HG03460 (cell line): ENCODE measurements around the gene ANGPTL8.

Experiments used
- ATAC-seq: cut with Tn5 transposase; IDR thresholded peaks from one replicate; pipeline ENCODE4 v1.9.1; 2021; ENCODE audit not compliant: unreplicated experiment

ANGPTL8 gene, protein sequence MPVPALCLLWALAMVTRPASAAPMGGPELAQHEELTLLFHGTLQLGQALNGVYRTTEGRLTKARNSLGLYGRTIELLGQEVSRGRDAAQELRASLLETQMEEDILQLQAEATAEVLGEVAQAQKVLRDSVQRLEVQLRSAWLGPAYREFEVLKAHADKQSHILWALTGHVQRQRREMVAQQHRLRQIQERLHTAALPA

DNA sequence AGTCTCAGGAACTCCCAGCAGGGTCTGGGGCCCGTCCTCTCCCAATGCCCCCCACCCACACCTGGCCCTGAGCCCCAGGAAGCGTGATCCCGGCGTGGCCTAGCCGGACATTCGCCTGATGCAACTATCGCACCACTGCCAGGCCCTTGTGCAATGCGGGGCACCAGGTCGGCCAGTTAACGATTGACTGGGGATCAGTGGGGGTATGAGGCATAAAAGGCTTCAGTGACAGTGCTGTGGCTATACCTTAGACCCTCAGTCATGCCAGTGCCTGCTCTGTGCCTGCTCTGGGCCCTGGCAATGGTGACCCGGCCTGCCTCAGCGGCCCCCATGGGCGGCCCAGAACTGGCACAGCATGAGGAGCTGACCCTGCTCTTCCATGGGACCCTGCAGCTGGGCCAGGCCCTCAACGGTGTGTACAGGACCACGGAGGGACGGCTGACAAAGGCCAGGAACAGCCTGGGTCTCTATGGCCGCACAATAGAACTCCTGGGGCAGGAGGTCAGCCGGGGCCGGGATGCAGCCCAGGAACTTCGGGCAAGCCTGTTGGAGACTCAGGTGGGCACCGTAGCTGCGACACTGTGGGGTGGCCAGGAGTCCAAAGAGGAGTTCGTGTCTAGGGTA lies at the start of gene ANGPTL8:
Gene ANGPTL8, plus strand, starts transcription at position 243 of the 624 bp plus-strand sequence. Its CDS starts 19 bp downstream, at position 262.
- ATAC-seq: no peak

DNA sequence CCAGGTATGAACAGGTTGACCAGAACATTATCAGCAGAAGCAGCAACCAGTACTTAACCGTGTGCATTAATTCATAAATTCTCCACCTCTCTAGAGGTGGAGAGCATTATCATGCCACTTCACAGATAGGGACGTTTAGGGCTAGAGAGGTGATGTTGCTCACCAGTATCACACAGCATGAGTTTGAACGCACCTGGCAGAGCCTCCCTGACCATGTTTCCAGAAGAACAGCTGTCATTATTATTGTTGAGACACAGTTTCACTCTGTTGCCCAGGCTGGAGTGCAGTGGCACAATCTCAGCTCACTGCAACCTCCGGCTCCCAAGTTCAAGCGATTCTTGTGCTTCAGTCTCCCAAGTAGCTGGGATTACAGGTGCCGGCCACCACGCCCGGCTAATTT lies 48.9 kb upstream of the ANGPTL8 start:
- ATAC-seq: no peak

DNA sequence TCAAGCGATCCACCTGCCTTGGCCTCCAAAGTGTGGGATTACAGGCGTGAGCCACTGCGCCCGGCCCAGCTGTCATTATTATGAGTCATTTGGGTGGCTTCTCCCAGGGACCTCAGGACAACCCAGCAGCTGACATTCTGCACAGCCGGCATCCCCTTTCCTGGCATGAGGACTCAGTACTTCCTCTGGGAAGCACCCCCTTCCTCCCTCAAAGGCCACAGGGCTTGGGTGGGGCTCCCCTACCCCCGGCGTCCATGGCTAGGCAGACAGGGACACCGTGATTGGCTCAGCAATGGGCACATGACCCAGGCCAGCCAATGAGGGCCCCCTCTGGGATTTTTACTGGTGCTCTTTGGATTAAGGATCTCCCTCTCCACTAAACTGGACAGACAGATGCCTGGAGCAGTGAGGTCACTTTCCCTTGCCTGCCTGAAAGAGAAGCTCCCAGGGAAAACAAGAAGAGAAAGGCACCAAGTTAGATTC lies 48.1 kb upstream of the ANGPTL8 start:
- ATAC-seq: no peak

DNA sequence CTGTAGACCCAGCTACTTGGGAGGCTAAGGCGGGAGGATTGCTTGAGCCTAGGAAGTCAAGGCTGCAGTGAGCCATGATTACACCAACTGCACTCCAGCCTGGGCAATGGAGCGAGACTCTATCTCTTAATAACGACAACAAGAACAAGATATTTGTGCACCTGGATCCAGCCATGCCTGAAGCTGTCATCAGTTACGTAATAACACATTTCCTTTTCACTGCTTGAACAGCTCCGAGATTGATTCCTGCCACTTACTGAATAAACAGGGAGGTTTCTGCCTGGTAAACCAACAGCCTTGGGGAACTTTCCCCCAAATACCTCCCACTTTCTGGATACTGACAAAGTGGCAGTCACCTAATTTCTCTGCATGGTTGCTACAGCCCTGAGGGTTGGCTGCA lies 47.5 kb upstream of the ANGPTL8 start:
- ATAC-seq: no peak

DNA sequence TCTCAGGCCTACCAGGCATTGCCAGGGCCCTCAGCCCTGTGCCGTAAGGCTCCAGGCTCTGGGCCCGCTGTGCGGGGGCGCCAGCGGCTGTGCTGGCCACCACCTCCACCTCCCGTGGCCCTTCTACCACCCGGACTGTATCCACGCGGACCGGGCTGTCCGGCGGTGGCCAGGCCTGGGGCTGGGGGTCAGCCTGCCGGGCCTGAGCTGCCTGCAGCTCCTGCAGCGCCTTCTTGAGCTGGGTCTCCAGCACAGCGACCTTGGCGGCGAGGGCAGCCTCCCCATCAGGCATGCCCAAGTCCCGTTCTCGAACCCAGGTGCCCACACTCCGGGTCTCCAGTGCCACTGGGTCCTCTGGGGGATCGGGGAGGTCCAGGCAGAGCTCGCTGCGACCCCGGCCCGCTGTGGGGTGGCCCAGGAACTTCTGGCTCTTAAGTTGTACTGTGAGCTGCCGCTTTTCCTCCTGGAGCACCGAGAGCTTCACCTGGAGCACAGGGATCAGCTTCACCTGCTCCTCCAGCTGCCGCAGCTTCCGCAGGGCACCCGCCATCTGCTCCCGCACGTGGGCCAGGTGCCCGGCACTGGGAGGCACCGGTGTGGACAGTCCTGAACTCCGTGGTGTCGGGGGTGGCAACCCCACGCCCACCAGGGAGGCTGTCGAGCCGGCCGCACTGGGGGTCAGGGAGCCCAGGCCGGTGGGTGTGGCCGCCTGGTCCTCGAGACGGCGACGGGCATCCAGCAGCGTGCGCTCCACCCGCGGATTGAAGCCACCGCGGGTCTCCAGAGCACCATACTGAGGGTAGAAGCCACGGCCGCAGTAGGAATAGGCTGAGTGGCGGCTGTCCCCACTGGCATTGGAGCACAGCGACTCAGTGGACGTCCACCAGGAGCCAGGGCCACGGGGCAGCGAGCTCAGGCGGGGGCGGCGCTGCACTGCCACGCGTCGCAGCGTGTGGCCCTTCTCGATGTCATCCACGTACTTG lies 46.2 kb upstream of the ANGPTL8 start:
- no peak for ATAC-seq

DNA sequence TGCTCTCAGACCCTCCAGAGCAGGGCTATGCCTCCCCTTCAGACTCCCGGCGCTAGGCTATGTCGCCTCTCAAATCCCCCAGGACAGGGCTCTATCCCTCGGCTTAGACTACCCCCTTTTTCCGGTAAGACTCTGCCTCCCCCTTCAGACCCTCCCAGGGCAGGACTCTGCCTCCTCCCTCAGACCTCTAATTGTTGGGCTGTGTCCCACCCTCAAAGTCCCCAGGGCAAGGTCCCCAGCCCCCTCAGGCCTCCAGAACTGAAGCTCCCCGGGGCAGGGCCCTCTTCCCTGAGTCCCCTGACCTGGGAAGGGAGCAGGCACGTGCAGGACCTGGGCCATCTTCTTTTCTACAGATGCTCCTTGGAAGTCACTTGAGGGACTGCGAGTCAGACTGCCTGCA lies 45.2 kb upstream of the ANGPTL8 start:
- no peak for ATAC-seq

DNA sequence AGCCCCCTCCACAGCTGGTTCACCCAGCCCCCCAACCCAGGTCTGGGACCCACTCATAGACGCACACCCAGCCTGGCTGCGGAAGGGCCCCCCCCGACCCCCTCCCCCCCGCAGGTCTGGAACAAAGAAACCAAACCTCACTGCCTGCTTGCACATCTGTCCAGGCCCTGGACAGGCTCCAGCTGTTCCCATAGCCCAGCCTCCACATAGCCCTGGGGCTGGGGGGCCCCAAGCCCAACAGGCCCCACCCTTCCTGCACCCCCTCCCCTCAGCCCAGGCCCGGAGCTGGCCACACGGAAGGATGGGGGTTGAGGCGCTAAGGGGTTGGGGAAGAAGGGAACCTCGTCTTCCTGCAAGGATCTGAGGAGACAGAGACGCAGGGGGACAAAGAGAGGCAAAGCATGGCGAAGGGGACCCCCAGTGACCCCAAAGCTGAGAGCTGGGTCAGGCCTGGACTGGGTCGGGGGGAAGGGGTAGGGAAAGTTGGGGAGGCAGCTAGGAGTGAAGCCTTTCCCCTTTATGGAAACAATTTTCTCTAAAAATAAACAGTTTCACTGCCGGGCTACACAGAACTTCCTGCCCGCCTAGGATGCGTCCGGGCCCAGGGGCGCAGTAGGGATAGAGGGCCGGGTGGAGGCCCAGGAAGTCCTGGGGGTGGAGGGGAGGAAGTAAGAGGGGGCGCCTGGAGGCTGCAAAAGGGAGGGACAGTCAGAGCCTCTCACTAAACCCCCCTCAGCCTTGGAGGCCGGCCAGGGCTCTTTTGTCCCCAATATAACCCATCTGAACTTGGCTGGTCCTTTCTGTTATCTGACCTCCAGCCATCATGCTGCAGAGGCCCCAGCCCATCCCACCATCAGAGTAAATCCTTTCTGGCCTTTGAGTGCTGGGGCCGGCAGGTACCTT lies 44.5 kb upstream of the ANGPTL8 start:
- ATAC-seq: no peak

DNA sequence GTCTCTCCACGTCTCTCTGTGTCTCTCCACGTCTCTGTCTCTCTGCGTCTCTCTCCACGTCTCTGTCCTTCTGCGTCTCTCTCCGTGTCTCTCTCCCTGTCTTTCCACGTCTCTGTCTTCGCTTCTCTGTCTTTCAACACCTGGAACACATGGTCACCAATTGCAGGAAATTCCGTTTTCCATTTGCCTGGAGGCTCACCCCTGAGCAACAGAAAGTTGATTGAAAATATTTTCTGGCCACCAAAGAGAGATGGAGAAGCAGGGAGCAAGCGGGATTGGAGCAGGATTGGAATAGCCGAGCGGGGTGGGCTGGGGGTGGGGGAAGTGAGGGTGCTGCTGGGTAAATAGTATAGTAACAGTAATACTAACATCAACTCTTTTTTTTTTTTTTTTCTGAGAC lies 43.7 kb upstream of the ANGPTL8 start:
- ATAC-seq: no peak

DNA sequence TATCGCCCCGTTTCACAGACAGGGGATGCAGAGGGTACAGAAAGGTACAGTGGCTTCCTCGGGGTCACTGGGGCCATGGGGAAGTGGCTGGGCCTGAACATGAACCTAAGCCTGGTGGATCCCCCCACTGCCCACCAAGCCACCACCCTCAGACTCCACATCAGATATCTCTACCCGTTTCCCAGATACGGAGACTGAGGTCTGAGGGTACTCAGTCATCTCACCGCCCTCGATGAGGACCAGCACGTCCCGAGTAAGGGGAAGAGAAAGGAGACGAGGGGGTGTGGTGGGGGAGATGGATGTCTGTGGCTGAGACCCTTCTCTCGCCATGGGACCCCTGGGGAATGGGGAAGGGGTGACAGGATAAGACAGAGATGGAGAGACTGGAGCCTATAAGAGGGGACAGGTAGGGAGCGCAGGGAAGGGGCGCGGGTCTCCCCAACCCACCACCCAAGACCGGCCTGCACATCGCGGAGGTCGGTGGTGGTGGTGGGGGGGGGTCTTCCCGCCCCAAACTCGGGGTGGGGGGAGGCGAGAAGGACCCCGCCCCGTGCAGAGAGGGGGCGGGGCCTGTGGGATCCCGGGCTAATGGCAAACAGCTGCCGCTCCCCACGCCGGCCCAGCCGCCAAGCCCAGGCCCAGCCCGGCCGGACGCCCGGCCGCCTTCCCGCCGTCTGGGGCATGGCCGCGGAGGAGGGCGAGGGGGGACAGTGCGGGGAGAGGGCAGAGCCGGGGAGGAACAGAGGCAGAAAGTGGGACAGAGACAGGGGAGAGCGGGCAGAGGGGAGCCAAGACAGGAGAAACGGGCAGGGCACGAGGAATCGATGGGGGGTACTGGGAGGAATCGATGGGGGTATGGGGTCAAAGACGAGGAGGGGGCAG lies 42.8 kb upstream of the ANGPTL8 start:
- ATAC-seq: no peak

DNA sequence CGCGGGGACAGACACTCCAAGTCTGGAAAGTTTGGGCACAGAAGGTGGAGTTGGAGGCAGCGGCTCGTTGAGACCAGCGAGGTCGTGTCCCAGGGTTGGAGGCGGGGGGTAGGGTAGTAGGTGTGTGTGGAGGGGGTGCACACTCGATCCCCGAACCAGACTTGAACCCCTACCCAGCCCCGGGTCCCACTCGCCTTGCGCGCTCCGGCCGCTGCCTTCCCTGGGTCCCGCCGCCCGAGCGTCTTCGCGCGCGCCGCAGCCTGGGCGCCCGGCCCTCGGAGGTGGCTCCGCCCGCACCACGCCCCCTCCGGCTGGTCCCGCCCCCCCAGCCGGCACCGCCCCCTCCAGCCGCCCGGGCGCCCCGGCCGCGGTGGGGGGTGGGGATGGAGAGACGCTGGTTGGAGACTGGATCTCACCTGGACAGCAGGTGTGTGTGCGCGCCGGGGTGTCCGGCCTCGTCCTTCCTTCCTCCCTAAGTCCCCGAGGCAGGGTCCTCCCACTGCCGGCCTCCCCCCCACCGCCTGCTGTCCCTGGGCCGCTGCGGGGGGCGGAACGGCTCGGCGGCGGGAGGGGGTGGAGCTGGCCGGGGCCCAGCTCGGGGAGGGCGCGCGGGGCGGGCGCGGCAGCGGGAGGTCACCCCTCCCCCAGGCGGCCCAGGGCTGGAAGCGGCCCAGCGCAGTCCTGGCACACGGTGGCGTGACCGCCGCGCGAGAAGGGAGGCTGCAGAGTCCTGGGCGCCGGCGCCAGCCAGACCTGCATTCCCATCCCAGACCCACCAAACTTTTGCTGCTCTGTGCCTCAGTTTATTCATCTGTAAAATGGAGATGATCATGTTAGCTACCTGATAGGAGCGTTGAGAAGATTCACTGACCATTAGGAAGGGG lies 41.9 kb upstream of the ANGPTL8 start, which contains the start of gene KANK2:
Gene KANK2, minus strand, starts transcription at position 255 of the 884 bp plus-strand sequence. CDS start 3,034 bp downstream, outside the sequence.
- ATAC-seq: peak; percentile 66

DNA sequence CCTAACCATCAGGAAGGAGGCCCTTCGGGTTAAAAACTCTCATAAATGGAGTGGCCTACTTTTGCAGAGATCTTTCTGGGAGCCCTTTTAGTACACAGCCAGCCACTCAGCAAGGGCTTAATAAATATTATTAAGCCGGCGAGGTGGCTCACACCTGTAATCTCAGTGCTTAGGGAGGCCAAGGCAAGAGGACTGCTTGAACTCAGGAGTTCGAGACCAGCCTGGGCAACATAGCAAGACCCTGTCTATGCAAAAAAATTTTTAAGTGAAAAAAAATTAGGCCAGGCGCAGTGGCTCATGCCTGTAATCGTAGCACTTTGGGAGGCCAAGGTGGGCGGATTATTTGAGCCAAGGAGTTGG lies 41.3 kb upstream of the ANGPTL8 start:
- ATAC-seq: no peak

DNA sequence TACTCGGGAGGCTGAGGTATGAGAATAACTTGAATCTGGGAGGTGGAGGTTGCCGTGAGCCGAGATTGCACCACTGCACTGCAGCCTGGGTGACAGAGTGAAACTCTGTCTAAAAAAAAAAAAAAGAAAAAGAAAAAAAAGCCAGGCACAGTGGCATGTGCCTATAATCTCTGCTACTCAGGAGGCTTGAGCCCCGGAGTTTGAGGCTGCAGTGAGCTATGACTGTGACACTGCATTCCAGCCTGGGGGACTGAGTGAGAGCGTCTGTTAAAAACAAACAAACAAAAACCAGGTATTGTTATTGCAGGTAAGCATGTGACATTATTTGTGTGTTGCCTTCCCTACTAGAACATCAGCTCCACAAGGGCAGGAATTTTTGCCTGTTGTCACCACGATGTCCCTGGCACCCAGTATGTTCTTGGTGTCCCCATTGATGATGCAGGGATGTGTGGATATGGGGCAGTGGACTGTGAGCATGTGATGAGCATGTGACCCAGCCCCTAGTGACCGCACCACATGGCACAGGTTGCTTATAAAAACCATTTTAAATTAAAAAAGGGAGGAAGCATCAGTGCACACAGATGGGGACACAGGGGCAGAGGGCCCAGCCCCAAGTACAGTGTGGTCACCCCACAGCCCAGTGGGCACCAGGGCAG lies 40.5 kb upstream of the ANGPTL8 start:
- no peak for ATAC-seq

DNA sequence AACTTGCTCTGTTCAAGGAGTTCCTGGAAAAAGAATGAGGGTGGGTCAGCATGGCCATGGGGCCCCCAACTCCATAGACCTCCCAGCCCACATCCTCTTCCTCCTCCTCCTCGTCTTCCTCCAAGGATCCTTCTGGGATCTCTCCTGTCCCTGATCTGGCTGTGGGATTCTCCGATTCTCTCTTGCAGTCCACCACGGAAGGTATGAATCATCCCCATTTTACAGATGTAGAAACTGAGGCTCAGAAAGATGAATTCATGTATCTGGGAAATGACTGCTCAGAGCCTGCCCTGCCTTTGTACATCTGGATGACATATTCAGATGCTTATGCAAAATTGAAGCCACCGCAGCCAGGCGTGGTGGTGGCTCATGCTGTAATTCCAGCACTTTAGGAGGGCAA lies 39.9 kb upstream of the ANGPTL8 start:
- ATAC-seq: no peak

DNA sequence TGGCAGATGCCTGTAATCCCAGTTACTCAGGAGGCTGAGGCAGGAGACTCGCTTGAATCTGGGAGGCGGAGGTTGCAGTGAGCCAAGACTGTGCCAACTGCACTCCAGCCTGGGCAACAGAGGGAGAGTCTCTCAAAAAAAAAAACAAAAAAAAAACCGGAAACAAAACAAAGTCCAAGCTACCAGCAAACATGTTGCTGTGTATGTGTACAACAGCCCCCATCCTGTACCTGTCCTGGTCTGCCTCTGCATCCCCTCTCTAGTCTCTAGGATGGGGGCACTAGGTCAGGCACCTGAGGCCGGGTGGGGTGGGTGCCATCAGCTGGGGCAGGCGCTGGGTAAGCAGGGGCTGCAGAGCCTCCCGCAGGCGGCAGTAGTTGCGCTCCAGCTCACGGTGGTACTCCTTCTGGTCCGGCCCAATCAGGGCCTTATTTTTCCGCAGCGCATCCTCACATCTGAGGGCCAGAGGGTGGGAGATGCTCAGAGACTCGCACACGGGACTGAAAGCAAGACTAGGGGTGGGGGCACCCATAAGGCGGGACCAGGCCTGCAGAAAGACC lies 39.3 kb upstream of the ANGPTL8 start:
- ATAC-seq: no peak

DNA sequence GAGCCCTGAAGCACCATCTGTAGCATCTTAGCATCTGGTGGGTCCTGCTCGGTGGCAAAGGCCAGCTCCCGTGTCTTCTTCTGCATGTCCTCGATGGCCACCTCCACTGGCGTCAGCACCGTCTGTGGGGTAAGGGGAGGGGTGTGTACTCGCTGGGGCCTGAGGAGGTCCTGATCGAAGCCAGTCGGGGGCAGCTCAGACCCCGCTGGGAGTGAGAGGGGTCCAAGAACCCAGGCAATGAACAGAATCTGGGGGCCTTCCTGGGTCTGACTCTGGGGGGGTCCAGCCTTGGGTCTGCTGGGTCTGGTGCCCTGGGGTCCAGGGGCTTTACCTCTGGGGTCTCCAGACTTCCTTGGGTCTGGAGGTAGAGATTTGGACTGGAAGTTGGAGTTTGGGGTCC lies 38.5 kb upstream of the ANGPTL8 start:
- no peak for ATAC-seq

DNA sequence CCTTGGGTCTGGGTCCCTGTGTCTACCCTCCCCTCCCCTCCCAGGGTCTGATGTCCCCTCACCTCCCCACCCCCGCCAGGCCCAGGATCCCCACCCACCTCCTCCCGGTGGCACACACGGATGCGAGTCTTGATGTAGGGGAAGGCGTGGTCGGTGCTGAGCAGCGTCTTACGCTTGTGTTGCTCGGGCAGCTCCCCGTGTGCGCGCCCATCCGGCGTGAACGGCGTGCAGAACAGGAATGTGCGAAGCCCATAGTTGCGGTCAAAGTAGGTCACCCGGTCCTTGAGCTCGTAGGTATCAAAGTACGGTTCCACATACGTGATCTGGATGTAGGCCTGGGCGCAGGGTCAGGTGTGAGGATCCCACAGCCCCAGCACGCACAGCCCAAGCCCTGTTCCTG lies 37.6 kb upstream of the ANGPTL8 start:
- ATAC-seq: no peak

DNA sequence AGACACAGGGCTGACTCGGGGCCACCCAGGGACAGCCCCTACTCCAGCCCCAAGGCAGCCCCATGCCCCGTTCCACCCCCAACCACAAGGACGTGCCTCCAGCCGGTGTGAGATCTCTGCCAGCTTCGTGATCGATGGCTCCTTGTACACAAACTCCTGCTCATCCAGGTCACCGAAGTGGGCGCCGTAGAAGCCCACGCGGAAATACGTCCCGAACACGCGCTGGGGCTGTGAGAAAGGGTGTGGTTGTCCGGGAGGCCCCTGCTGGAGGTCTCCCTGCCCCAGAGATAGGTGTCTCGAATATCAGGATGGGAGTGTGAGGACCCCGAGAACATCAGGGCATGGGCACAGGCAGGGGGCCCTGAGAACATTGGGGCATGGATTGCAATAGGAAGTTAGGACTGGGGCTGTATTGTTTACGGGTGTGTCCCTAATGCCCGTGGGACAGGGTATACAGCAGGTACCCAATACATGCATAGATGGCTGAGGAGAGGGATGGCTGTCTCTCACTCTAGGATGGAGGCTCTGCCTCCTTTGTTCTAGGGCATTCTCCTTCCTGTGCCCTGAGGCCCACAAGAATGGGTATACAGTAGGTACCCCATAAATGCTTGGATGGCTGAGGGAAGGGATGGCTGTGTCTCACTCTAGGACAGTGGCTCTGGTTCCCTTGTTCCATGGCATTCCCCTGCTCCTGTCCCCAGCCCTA lies 36.8 kb upstream of the ANGPTL8 start:
- ATAC-seq: no peak
